ENCODE measurements around the gene CLEC3B.

GRCh38 chr3:45049807-45050206 is 23.7 kb downstream of the CLEC3B start:
- TF ChIP-seq POLR2A (IDR thresholded peaks at IDR 0.05) (no peak), CTCF (IDR thresholded peaks at IDR 0.05) (no peak), POLR2AphosphoS5 (IDR thresholded peaks at IDR 0.05; ENCODE audit: insufficient read depth in 1 of 2, low read depth in 1 of 2) (no peak)
